Testis (tissue), 3 donors: ENCODE results near the gene FRMD6. TPM values are rescaled to one million over a fixed set of nuclear protein-coding genes. Genes with fewer than 3 reads are reported as not detected.

Source experiments
- DNase-seq: peaks from one replicate; pipeline ENCODE4 v3.0.0-alpha.2; 2019
- H3K27ac ChIP-seq, 2 donors: fragments of 200-600 bp; sonication (generic); one replicate each; pipeline ENCODE4 v1.5.1; 2019
- H3K27me3 ChIP-seq: fragments of 200-600 bp; sonication (generic); one replicate; pipeline ENCODE4 v1.5.1; 2019
- H3K36me3 ChIP-seq: fragments of 200-600 bp; sonication (generic); one replicate; pipeline ENCODE4 v1.5.1; 2017; ENCODE audit warnings: low read depth; ENCODE audit errors: missing control alignments
- H3K4me1 ChIP-seq: fragments of 200-600 bp; sonication (generic); one replicate; pipeline ENCODE4 v1.5.1; 2019
- H3K4me3 ChIP-seq, 2 donors: fragments of 200-600 bp; sonication (generic); one replicate each; pipeline ENCODE4 v1.5.1; 2017 to 2019
- H3K9me3 ChIP-seq: fragments of 200-600 bp; sonication (generic); one replicate; pipeline ENCODE4 v1.5.1; 2017
- POLR2A ChIP-seq: fragments of 450-650 bp; IDR thresholded peaks from one replicate; pipeline ENCODE4 v1.6.1; 2017; ENCODE audit warnings: antibody characterized with exemption, mild to moderate bottlenecking, moderate library complexity
- WGBS, 2 donors: methylation state at CpG; one replicate each; pipeline ENCODE4 v1.1.5; 2018; 5-methylcytosine and 5-hydroxymethylcytosine counted together
- intact Hi-C: fragments of 100-400 bp; cut with DNase I; formaldehyde crosslinking; loops from one replicate; pipeline ENCODE4 v1.15.1; 2023; ENCODE audit warnings: low total_unique reads
- polyA plus RNA-seq: library from polyadenylated mRNA; stranded (reverse); fragments of 350-450 nt; fragmentation: Illumina TruSeq; extraction: RNeasy Lipid Tissue Mini Kit (QIAGEN cat#74804); gene quantifications from one replicate; pipeline ENCODE4 v1.2.3, GENCODE V29; 2014; ENCODE audit warnings: low read depth, low replicate concordance; ENCODE audit not compliant: insufficient read depth
- total RNA-seq, 2 donors: library from RNA; depleted of rRNA; stranded (reverse); fragments of >200 nt; gene quantifications; one replicate each; pipeline ENCODE4 v1.2.3, GENCODE V29; 2016
- TF ChIP-seq, protein P1 (sequence below), 3 experiments: fragments of 450-650 bp in 2 of 3; fragments of 200-600 bp in 1 of 3; sonication (generic) in 1 of 3; IDR thresholded peaks; one replicate each; pipeline ENCODE4 v1.5.1; 2016 to 2019; ENCODE audit warnings: antibody characterized with exemption in 3 of 3, mild to moderate bottlenecking in 2 of 3, moderate library complexity in 1 of 3

FRMD6 gene
- total and polyA plus RNA-seq, 3 donors from 2014 or later, result 59.2 to 71.3 (median 67.0) TPM

DNA sequence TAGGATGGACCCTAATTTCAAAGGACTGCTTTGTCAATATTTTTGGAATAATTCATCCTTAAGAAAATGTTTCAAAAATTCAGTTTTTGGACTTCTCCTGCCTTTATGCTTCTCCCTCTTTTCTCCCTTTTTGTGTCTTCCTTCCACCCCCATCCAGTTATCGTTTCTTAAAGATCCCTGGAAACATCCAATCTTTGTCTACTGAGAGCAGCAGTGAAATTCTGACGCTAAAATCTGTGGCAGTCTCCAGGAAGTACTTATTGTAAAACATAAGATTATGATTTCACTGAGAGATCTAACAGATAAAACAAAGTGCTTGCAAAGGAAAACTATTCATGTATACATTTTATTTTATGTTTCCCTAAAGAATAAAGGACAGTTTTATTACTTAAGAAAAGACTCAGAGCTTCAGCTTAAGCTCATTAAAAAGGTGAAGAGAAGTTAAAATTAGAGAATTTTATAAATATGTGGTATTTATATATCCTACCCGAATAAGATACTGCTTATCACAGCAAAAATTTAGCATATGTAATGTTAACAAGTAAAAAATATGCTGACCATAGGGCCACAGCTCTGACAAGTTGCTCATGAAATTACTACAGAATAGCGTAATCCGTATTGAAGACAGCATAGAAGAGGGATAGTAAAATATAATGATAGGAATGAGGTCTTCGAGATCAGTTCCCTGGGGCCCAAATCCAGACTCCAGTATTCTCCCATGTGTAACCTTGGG lies 6.9 kb downstream of the FRMD6 start:
- Histone ChIP-seq H3K9me3 (no peaks in the 10 kb centered on the region), H3K27ac (no peak overlapping the region), H3K4me3 (no peak overlapping the region), H3K27me3 (no peaks in the 10 kb centered on the region), H3K4me1 (peaks cover 5% of the 10 kb centered on the region), H3K36me3 (no peaks in the 10 kb centered on the region)
- WGBS, 2 donors, result 82 to 89% methylated on average over 6 of the region's 6 CpGs
- DNase-seq, result no peak
- intact Hi-C loops, result loop anchor here (10.0 kb wide), 1 partner anchor 116 kb away; no protein-coding TSS in a partner anchor
- no peak for TF ChIP-seq POLR2A
- TF ChIP-seq, protein P1, sequence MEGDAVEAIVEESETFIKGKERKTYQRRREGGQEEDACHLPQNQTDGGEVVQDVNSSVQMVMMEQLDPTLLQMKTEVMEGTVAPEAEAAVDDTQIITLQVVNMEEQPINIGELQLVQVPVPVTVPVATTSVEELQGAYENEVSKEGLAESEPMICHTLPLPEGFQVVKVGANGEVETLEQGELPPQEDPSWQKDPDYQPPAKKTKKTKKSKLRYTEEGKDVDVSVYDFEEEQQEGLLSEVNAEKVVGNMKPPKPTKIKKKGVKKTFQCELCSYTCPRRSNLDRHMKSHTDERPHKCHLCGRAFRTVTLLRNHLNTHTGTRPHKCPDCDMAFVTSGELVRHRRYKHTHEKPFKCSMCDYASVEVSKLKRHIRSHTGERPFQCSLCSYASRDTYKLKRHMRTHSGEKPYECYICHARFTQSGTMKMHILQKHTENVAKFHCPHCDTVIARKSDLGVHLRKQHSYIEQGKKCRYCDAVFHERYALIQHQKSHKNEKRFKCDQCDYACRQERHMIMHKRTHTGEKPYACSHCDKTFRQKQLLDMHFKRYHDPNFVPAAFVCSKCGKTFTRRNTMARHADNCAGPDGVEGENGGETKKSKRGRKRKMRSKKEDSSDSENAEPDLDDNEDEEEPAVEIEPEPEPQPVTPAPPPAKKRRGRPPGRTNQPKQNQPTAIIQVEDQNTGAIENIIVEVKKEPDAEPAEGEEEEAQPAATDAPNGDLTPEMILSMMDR (IDR thresholded peaks at IDR 0.05), result no peak

DNA sequence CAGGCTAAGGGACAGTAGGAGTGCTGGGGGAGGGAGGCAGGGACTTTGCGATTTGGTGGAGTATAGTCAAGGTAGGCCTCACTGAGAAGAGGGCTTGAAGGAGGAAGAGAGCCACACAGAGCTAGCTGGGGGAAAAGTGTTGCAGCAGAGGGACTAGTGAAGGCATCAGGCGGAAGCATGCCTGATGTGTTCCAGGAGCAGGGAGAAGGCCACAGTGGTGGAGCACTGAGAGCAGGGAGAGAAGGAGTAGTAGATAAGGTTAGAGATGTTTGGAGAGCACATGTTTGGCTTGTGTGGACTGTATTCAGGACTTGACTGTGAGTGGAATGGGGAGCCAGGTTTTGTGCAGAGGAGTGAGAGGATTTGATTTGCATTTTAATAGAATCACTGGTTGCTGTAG lies 9.0 kb downstream of the FRMD6 start:
- H3K9me3 ChIP-seq, result no peaks in the 10 kb centered on the region
- H3K27ac ChIP-seq, result no peak overlapping the region
- DNase-seq, result no peak
- WGBS, 2 donors, result 91 to 96% methylated on average over 2 of the region's 2 CpGs
- H3K4me3 ChIP-seq, result no peak overlapping the region
- no peaks in the 10 kb centered on the region for H3K4me1 ChIP-seq
- H3K27me3 ChIP-seq, result no peaks in the 10 kb centered on the region
- TF ChIP-seq, protein P1 (IDR thresholded peaks at IDR 0.05), result no peak
- TF ChIP-seq POLR2A, result no peak
- H3K36me3 ChIP-seq, result no peaks in the 10 kb centered on the region
- intact Hi-C loops, result no loop called here

DNA sequence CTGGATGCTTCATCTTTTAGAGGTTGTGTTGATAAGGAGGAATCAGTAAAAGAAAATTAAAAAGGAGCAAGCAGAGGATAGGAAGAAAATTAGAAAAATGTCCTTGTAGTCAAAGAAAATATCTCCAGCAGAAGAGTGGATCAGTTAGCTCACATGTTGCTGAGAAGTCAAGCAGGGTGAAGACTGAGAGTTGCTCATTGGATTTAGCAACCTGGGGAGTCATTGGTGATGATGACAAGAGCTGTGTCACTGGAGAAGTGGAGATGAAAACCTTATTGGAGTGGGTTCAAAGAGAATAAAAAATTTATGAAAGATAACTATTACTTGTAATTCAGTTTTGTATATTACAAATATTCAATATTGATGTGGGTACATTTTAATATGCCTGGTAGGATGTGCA lies 9.8 kb downstream of the FRMD6 start:
- no peak overlapping the region for H3K4me3 ChIP-seq
- H3K36me3 ChIP-seq, result no peaks in the 10 kb centered on the region
- no peak for DNase-seq
- H3K4me1 ChIP-seq, result peaks cover 3% of the 10 kb centered on the region
- H3K27me3 ChIP-seq, result no peaks in the 10 kb centered on the region
- H3K9me3 ChIP-seq, result no peaks in the 10 kb centered on the region
- no peak overlapping the region for H3K27ac ChIP-seq
- intact Hi-C loops, result no loop called here
- TF ChIP-seq, protein P1 (IDR thresholded peaks at IDR 0.05), result no peak
- TF ChIP-seq POLR2A, result no peak

DNA sequence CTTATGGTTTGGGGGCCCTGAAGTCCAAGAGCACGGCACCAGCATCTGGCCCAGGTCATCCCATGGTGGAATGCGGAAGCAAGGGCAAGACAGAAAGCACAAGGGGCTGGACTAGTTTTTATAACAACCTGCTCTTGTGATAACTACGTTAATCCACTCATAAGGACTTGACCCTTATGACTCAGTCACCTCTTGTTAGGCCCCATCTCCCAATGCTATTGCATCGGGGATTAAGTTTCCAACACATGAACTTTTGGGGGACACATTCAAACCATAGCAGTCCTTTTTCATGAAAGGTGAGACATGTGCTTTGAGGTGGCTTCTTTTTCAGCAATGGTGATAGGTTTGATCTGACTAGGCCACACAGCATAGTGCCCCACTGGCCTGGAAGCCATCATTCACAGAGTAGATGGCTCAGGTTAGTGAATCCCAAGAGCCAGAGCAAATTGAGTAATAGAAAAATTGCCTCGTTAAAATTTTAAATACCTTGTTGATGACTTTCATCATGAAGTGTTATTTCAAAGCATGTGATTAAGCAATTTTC lies 12.1 kb downstream of the FRMD6 start:
- DNase-seq, result no peak
- no peak overlapping the region for H3K4me3 ChIP-seq
- H3K9me3 ChIP-seq, result no peaks in the 10 kb centered on the region
- WGBS, 2 donors, result 90 to 93% methylated on average over 5 of the region's 5 CpGs
- H3K27me3 ChIP-seq, result no peaks in the 10 kb centered on the region
- no peaks in the 10 kb centered on the region for H3K36me3 ChIP-seq
- H3K4me1 ChIP-seq, result peaks cover 6% of the 10 kb centered on the region
- intact Hi-C loops, result no loop called here
- H3K27ac ChIP-seq, result no peak overlapping the region
- TF ChIP-seq, protein P1 (IDR thresholded peaks at IDR 0.05), result no peak
- no peak for TF ChIP-seq POLR2A

DNA sequence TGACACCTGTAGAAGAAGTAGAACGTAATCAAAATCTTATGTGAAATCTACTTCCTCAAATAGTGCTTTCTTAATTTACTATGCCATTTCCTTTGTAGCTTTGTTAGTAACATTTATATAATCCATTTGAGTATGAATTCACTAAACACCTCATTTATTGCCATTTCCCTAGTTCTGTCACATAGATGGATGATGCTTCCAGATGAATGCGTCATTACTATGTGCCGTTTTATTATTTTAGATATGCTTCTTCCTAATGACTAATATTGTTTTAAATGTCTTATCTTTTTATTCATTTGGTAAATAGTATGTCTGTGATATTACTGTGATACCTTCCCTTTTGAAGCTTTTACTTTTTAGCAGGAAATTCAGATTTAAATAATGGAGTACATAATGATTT lies 14.4 kb downstream of the FRMD6 start:
- Histone ChIP-seq H3K9me3 (no peaks in the 10 kb centered on the region), H3K27ac (no peak overlapping the region), H3K4me3 (no peak overlapping the region), H3K27me3 (no peaks in the 10 kb centered on the region), H3K36me3 (no peaks in the 10 kb centered on the region), H3K4me1 (peaks cover 6% of the 10 kb centered on the region)
- no peak for TF ChIP-seq POLR2A
- TF ChIP-seq, protein P1 (IDR thresholded peaks at IDR 0.05), result no peak
- DNase-seq, result no peak
- WGBS, 2 donors, result 95% methylated on average over 3 of the region's 3 CpGs
- intact Hi-C loops, result no loop called here
